Thoracic aorta (tissue), 2 donors: ENCODE results near the gene CCDC167. TPM values are rescaled to one million over a fixed set of nuclear protein-coding genes. Genes with fewer than 3 reads are reported as not detected.
A peak's percentile ranks its signal among the peaks of the same experiment; 100 is the strongest.

Experiments
- ATAC-seq: fragments of 150-250 bp; one replicate; pipeline ENCODE4 v1.8.0; 2017; ENCODE audit warnings: low read depth; ENCODE audit not compliant: insufficient number of reproducible peaks, low FRiP score
- DNase-seq: peaks from one replicate; pipeline ENCODE4 v3.0.0-alpha.2; 2020; ENCODE audit warnings: low spot score
- H3K27ac ChIP-seq, 2 donors: fragments of 200-600 bp; sonication (generic); 1 replicate in 1 of 2; 2 replicates in 1 of 2; pipeline ENCODE4 v1.5.1; 2016; ENCODE audit warnings: mild to moderate bottlenecking in 2 of 2, moderate library complexity in 2 of 2
- H3K27me3 ChIP-seq: fragments of 200-600 bp; sonication (generic); replicated peaks from 2 replicates; pipeline ENCODE4 v1.6.0; 2016; ENCODE audit warnings: mild to moderate bottlenecking; ENCODE audit not compliant: insufficient read depth
- H3K36me3 ChIP-seq: fragments of 200-600 bp; sonication (generic); one replicate; pipeline ENCODE4 v1.5.1; 2016
- H3K4me1 ChIP-seq, 2 donors: fragments of 200-600 bp; sonication (generic); 1 replicate in 1 of 2; 2 replicates in 1 of 2; pipeline versions ENCODE4 v1.5.1 to v1.6.0; 2016; ENCODE audit warnings: low read depth in 2 of 2, mild to moderate bottlenecking in 1 of 2; ENCODE audit not compliant: control insufficient read depth in 1 of 2
- H3K4me3 ChIP-seq: fragments of 200-600 bp; sonication (generic); 2 replicates; pipeline ENCODE4 v1.5.1; 2016; ENCODE audit warnings: mild to moderate bottlenecking
- H3K9me3 ChIP-seq: fragments of 200-600 bp; sonication (generic); 2 replicates; pipeline ENCODE4 v1.5.1; 2016
- total RNA-seq, 2 donors: library from RNA; depleted of rRNA; stranded (reverse); fragments of >200 nt; gene quantifications; one replicate each; pipeline versions ENCODE4 v1.1.0 to v1.2.3, GENCODE V29; 2016
- TF ChIP-seq, protein P1 (sequence below): fragments of 200-600 bp; sonication (generic); IDR thresholded peaks from one replicate; pipeline ENCODE4 v1.5.1; 2019; ENCODE audit warnings: antibody characterized with exemption

CCDC167 gene
- total RNA-seq, 2 donors from 2014 or later = 14.4 to 20.8 TPM

DNA sequence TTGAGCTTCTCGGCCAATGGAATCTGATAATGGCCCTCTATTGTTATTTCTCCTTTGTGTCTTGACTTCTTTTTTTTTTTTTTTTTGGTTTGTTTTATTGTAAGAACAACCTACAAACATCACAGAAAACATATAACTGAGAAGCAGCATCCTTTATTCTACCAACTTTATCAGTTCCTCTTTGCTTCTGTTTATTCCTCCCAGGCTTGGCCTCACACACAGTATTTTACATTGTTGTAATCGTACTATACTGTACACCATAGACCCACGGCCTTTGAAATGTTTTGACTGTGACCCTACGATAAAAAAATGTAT lies 558 bp upstream of the CCDC167 start:
- H3K4me3 ChIP-seq = peak overlapping the region; percentile 75
- H3K27ac ChIP-seq = no peak overlapping the region
- TF ChIP-seq, protein P1, sequence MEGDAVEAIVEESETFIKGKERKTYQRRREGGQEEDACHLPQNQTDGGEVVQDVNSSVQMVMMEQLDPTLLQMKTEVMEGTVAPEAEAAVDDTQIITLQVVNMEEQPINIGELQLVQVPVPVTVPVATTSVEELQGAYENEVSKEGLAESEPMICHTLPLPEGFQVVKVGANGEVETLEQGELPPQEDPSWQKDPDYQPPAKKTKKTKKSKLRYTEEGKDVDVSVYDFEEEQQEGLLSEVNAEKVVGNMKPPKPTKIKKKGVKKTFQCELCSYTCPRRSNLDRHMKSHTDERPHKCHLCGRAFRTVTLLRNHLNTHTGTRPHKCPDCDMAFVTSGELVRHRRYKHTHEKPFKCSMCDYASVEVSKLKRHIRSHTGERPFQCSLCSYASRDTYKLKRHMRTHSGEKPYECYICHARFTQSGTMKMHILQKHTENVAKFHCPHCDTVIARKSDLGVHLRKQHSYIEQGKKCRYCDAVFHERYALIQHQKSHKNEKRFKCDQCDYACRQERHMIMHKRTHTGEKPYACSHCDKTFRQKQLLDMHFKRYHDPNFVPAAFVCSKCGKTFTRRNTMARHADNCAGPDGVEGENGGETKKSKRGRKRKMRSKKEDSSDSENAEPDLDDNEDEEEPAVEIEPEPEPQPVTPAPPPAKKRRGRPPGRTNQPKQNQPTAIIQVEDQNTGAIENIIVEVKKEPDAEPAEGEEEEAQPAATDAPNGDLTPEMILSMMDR = no peak
- no peak for ATAC-seq
- no peak for DNase-seq
- H3K27me3 ChIP-seq = no peaks in the 10 kb centered on the region
- H3K36me3 ChIP-seq = no peaks in the 10 kb centered on the region
- no peaks in the 10 kb centered on the region for H3K9me3 ChIP-seq
- H3K4me1 ChIP-seq = peaks cover 0 to 5% of the 10 kb centered on the region in 2 donors

- TF ChIP-seq, protein P1 = no peak
- H3K9me3 ChIP-seq = no peaks in the 10 kb centered on the region
- ATAC-seq = no peak
These were observed 2.5 kb downstream of the CCDC167 start for GRCh38 chr6:37496951-37497885.

GRCh38 chr6:37495244-37495934 lies 4.3 kb downstream of the CCDC167 start:
- Histone ChIP-seq H3K27me3 (no peaks in the 10 kb centered on the region), H3K4me1 (peaks cover 0 to 15% of the 10 kb centered on the region in 2 donors), H3K27ac (no peak overlapping the region), H3K36me3 (no peaks in the 10 kb centered on the region), H3K4me3 (no peak overlapping the region), H3K9me3 (no peaks in the 10 kb centered on the region)
- ATAC-seq (no peak), DNase-seq (no peak)
- TF ChIP-seq, protein P1 = no peak

More at GRCh38 chr6:37496951-37497885, 2.5 kb downstream of the CCDC167 start:
- no peak for DNase-seq
- Histone ChIP-seq H3K4me1 (peaks cover 0 to 5% of the 10 kb centered on the region in 2 donors), H3K4me3 (no peak overlapping the region), H3K36me3 (no peaks in the 10 kb centered on the region), H3K27ac (no peak overlapping the region), H3K27me3 (no peaks in the 10 kb centered on the region)

- H3K9me3 ChIP-seq = no peaks in the 10 kb centered on the region
- H3K27me3 ChIP-seq = no peaks in the 10 kb centered on the region
- no peaks in the 10 kb centered on the region for H3K36me3 ChIP-seq
- DNase-seq = no peak
- no peak for ATAC-seq
- no peak overlapping the region for H3K27ac ChIP-seq
- H3K4me3 ChIP-seq = no peak overlapping the region
- H3K4me1 ChIP-seq = peaks cover 0 to 16% of the 10 kb centered on the region in 2 donors
- TF ChIP-seq, protein P1 = no peak
These were observed 6.1 kb downstream of the CCDC167 start for GRCh38 chr6:37493661-37493995.

DNA sequence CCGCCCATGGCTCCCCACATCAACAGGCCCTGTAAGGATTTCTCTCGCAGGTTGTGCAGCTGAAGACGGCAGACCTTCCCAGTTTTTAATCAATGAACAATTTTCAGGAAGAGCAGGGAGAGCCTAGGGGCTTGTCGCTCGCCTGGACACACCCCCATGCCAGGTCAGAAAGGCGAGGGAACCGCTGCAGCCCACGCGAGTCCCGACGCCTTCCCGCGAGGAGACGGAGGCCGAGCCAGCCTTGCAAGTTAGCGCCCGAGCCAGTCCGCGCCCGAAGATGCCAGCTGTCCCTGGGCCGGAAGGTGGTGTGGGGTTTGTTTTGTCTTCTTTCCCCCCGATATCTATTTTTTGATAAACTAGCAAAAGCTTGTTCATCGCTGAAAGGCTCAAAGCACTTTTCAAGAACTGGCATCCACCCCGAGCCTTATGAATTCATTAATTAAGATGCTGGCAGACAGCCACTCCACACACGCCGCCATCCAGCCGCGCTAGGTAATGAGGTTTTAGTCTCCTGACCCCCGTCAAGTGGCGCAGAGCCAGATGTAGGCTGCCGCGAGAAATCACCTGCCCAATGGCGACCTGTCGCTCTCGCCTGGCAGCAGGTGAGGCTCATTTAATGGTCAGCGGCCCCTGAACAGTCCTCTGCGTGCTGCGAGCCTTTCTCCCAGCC lies 6.6 kb downstream of the CCDC167 start:
- Histone ChIP-seq H3K9me3 (no peaks in the 10 kb centered on the region), H3K4me3 (no peak overlapping the region), H3K36me3 (no peaks in the 10 kb centered on the region), H3K27ac (no peak overlapping the region), H3K4me1 (peaks cover 0 to 16% of the 10 kb centered on the region in 2 donors), H3K27me3 (no peaks in the 10 kb centered on the region)
- no peak for ATAC-seq
- no peak for DNase-seq
- TF ChIP-seq, protein P1 = no peak
